WTC11 (cell line): ENCODE measurements around the gene MICAL2. TPM values are rescaled to one million over a fixed set of nuclear protein-coding genes. Genes with fewer than 3 reads are reported as not detected.

ENCODE experiments used
- ATAC-seq: fragments of 200-7000 bp; cut with Tn5 transposase; 2 replicates; pipeline ENCODE4 v1.10.0; 2021; ENCODE audit warnings: mild to moderate bottlenecking, moderate library complexity
- CTCF ChIA-PET: fragments of 300-600 bp; sonication (Branson Sonifier 250); formaldehyde crosslinking; loops from one replicate; lab custom pipeline; 2021; ENCODE audit warnings: antibody characterized with exemption; lab: Charles Lee
- POLR2A ChIA-PET: fragments of 350-600 bp; sonication (Branson Sonifier 250); formaldehyde crosslinking; loops from one replicate; lab custom pipeline; 2021; ENCODE audit warnings: antibody characterized with exemption; lab: Charles Lee
- DNase-seq: peaks from one replicate; pipeline ENCODE4 v3.0.0; 2021; ENCODE audit warnings: low spot score
- H3K27ac Mint-ChIP-seq: 2 replicates; pipeline ENCODE4 v1.8.0; 2021; ENCODE audit warnings: mixed read lengths
- H3K27me3 Mint-ChIP-seq: 2 replicates; pipeline ENCODE4 v1.8.0; 2021; ENCODE audit warnings: low read depth, mild to moderate bottlenecking, moderate library complexity, mixed read lengths
- H3K36me3 Mint-ChIP-seq: 2 replicates; pipeline ENCODE4 v1.8.0; 2021; ENCODE audit warnings: mixed read lengths
- H3K4me1 Mint-ChIP-seq: 2 replicates; pipeline ENCODE4 v1.8.0; 2022; ENCODE audit warnings: mixed read lengths
- H3K4me3 Mint-ChIP-seq: 2 replicates; pipeline ENCODE4 v1.8.0; 2021; ENCODE audit warnings: mild to moderate bottlenecking, moderate library complexity, mixed read lengths
- H3K9me3 Mint-ChIP-seq: 2 replicates; pipeline ENCODE4 v1.8.0; 2021; ENCODE audit warnings: mixed read lengths
- ATF1 ChIP-seq: sonication (generic); formaldehyde crosslinking; IDR thresholded peaks from 2 replicates; pipeline ENCODE4 v1.8.1; 2023; ENCODE audit warnings: mild to moderate bottlenecking, moderate library complexity, missing genetic modification reagents
- ATF6 ChIP-seq: sonication (generic); formaldehyde crosslinking; IDR thresholded peaks from 2 replicates; pipeline ENCODE4 v1.8.1; 2023; ENCODE audit warnings: mild to moderate bottlenecking, missing genetic modification reagents
- CTCF ChIP-seq: fragments of 200-600 bp; IDR thresholded peaks from 2 replicates; pipeline ENCODE4 v1.8.0; 2022; ENCODE audit warnings: antibody characterized with exemption
- E2F4 ChIP-seq: sonication (generic); formaldehyde crosslinking; IDR thresholded peaks from 2 replicates; pipeline ENCODE4 v1.8.1; 2022; ENCODE audit warnings: low read depth, mild to moderate bottlenecking, moderate library complexity, missing genetic modification reagents, borderline replicate concordance
- ESRRA ChIP-seq: sonication (generic); formaldehyde crosslinking; IDR thresholded peaks from 2 replicates; pipeline ENCODE4 v1.8.1; 2022; ENCODE audit warnings: mild to moderate bottlenecking, missing genetic modification reagents, borderline replicate concordance
- FOXP1 ChIP-seq: sonication (generic); formaldehyde crosslinking; IDR thresholded peaks from 2 replicates; pipeline ENCODE4 v1.8.0; 2022; ENCODE audit warnings: missing genetic modification reagents, mild to moderate bottlenecking, moderate library complexity, borderline replicate concordance
- GRHL2 ChIP-seq: fragments of 250-450 bp; sonication (Bioruptor Pico); IDR thresholded peaks from 2 replicates; pipeline ENCODE4 v1.8.0; 2022; ENCODE audit warnings: mild to moderate bottlenecking, moderate library complexity; ENCODE audit not compliant: insufficient replicate concordance, severe bottlenecking
- JAZF1 ChIP-seq: fragments of 250-450 bp; sonication (Bioruptor Pico); IDR thresholded peaks from 2 replicates; pipeline ENCODE4 v1.9.0; 2021; ENCODE audit warnings: moderate library complexity, mild to moderate bottlenecking, inconsistent platforms
- MXD4 ChIP-seq: fragments of 250-450 bp; sonication (Bioruptor Pico); IDR thresholded peaks from 2 replicates; pipeline ENCODE4 v1.8.0; 2021; ENCODE audit warnings: mild to moderate bottlenecking, moderate library complexity, borderline replicate concordance
- NFATC4 ChIP-seq: fragments of 250-450 bp; sonication (Bioruptor Pico); IDR thresholded peaks from 2 replicates; pipeline ENCODE4 v1.9.0; 2021; ENCODE audit warnings: mild to moderate bottlenecking
- PREB ChIP-seq: sonication (generic); formaldehyde crosslinking; IDR thresholded peaks from 2 replicates; pipeline ENCODE4 v1.8.1; 2022; ENCODE audit warnings: mild to moderate bottlenecking, missing genetic modification reagents, moderate library complexity, borderline replicate concordance
- SMAD3 ChIP-seq: sonication (generic); formaldehyde crosslinking; IDR thresholded peaks from 2 replicates; pipeline ENCODE4 v1.8.0; 2022; ENCODE audit warnings: missing genetic modification reagents, mild to moderate bottlenecking, borderline replicate concordance
- TCF7 ChIP-seq: sonication (generic); formaldehyde crosslinking; IDR thresholded peaks from 2 replicates; pipeline ENCODE4 v1.8.0; 2022; ENCODE audit warnings: mild to moderate bottlenecking, low read depth, missing genetic modification reagents, moderate library complexity
- TEAD1 ChIP-seq: sonication (generic); formaldehyde crosslinking; IDR thresholded peaks from 2 replicates; pipeline ENCODE4 v1.8.0; 2022; ENCODE audit warnings: mild to moderate bottlenecking, missing genetic modification reagents
- TEAD4 ChIP-seq: sonication (generic); formaldehyde crosslinking; IDR thresholded peaks from 2 replicates; pipeline ENCODE4 v1.8.0; 2022; ENCODE audit warnings: mild to moderate bottlenecking, missing genetic modification reagents
- USF2 ChIP-seq: sonication (generic); formaldehyde crosslinking; IDR thresholded peaks from 2 replicates; pipeline ENCODE4 v1.8.1; 2023; ENCODE audit warnings: mild to moderate bottlenecking, missing genetic modification reagents, moderate library complexity
- ZBTB43 ChIP-seq: sonication (generic); formaldehyde crosslinking; IDR thresholded peaks from 2 replicates; pipeline ENCODE4 v1.8.1; 2023; ENCODE audit warnings: mild to moderate bottlenecking, missing genetic modification reagents
- ZNF138 ChIP-seq: sonication (generic); formaldehyde crosslinking; conservative IDR thresholded peaks from 2 replicates; pipeline ENCODE4 v1.8.1; 2022; ENCODE audit warnings: mild to moderate bottlenecking, moderate library complexity, missing genetic modification reagents
- ZNF219 ChIP-seq: sonication (generic); formaldehyde crosslinking; IDR thresholded peaks from 2 replicates; pipeline ENCODE4 v1.8.0; 2023; ENCODE audit warnings: missing genetic modification reagents, mild to moderate bottlenecking, borderline replicate concordance
- ZNF317 ChIP-seq: sonication (generic); formaldehyde crosslinking; IDR thresholded peaks from 2 replicates; pipeline ENCODE4 v1.8.1; 2023; ENCODE audit warnings: low read depth, mild to moderate bottlenecking, moderate library complexity, missing genetic modification reagents, borderline replicate concordance
- total RNA-seq: library from RNA; stranded (reverse); gene quantifications from 3 replicates; pipeline ENCODE4 v1.2.3, GENCODE V29; 2021

MICAL2 gene
- total RNA-seq, 1 experiment from 2014 or later, result 3.1 TPM

GRCh38 chr11:12063251-12063650, 47.1 kb upstream of the MICAL2 start:
- no peak for ATAC-seq
- Mint-ChIP-seq H3K27ac (no peak overlapping the region), H3K36me3 (0 out of 2 replicates have a peak, but pooled peaks cover 4% of the 10 kb centered on the region), H3K9me3 (peaks cover 11% of the 10 kb centered on the region), H3K27me3 (no peaks in the 10 kb centered on the region; the same call in 1 of the 2 replicates), H3K4me3 (no peak overlapping the region), H3K4me1 (peaks cover 22% of the 10 kb centered on the region)
- CTCF ChIA-PET, result interaction anchor here (1.1 kb wide), 2 partner anchors 15 to 36 kb away, joined by 3 read pairs; no protein-coding TSS in a partner anchor
- no peak for DNase-seq
- TF ChIP-seq ZNF317 (CRISPR knock-in tag) (no peak), TEAD1 (CRISPR knock-in tag) (no peak), PREB (CRISPR knock-in tag) (no peak), SMAD3 (CRISPR knock-in tag) (no peak), TCF7 (CRISPR knock-in tag) (no peak), E2F4 (CRISPR knock-in tag) (no peak), ZNF219 (CRISPR knock-in tag) (no peak), JAZF1 (no peak), GRHL2 (CRISPR knock-in tag) (no peak), ATF6 (CRISPR knock-in tag) (no peak), ZBTB43 (CRISPR knock-in tag) (no peak), MXD4 (CRISPR knock-in tag) (no peak), ATF1 (CRISPR knock-in tag) (no peak), ZNF138 (CRISPR knock-in tag) (no peak), USF2 (CRISPR knock-in tag) (no peak), FOXP1 (CRISPR knock-in tag) (no peak), ESRRA (CRISPR knock-in tag) (no peak), NFATC4 (no peak), TEAD4 (no peak), CTCF (no peak)
- POLR2A ChIA-PET, result no interaction called here
